Measurements from ENCODE around the gene SNTA1. TPM values are rescaled to one million over a fixed set of nuclear protein-coding genes. Genes with fewer than 3 reads are reported as not detected.
A peak's percentile ranks its signal among the peaks of the same experiment; 100 is the strongest.

Gene SNTA1
- total and polyA plus RNA-seq, 2 of the 13 experiments (the other 11 are each of a cell fraction or from before 2014, with no cell fraction given), result 16.4 to 18.3 TPM

GRCh38 chr20:33443006-33443511, 504 bp downstream of the SNTA1 start (continued):
- TF ChIP-seq SNAPC2 (CRISPR knock-in tag; IDR thresholded peaks at IDR 0.05), result peak; percentile 64; the same call in 1 of the 2 replicates
- no peak for TF ChIP-seq FOXO4 (CRISPR knock-in tag; conservative IDR thresholded peaks at IDR 0.05)
- TF ChIP-seq ZNF816 (CRISPR knock-in tag; IDR thresholded peaks at IDR 0.05; ENCODE audit: borderline replicate concordance), result no peak
- 0 out of 2 replicates have a peak, but pooled peaks have one; percentile 13 for TF ChIP-seq AKAP8 (CRISPR knock-in tag; IDR thresholded peaks at IDR 0.05)
- no peak for TF ChIP-seq PRPF4 (IDR thresholded peaks at IDR 0.05; ENCODE audit: low read depth, low read length, poor library complexity, severe bottlenecking)
- TF ChIP-seq ZNF136 (CRISPR knock-in tag; IDR thresholded peaks at IDR 0.05; ENCODE audit: low read depth), result no peak
- TF ChIP-seq GABPA (IDR thresholded peaks at IDR 0.05; ENCODE audit: low read depth, low read length), result no peak
- no peak for TF ChIP-seq GABPA (CRISPR knock-in tag; IDR thresholded peaks at IDR 0.05; ENCODE audit: low read depth)

- in situ Hi-C loops (cut with HindIII; ENCODE audit: extremely low pct_ligation_motif_present, low pct_unique_long_range_greater_than_20kb) (no loop called here), intact Hi-C loops (cut with micrococcal nuclease; ENCODE audit: unreplicated experiment) (loop anchor here (1.0 to 10.0 kb wide), 3 partner anchors 42 to 292 kb away; partner anchors contain the start of genes CDK5RAP1 and ZNF341)
- Histone ChIP-seq H3K9ac (ENCODE audit: insufficient read depth, low read depth, low read length) (peak overlapping the region; percentile 66), H2AFZ (ENCODE audit: low read length) (no peak overlapping the region), H3K27ac (ENCODE audit: extremely low read length, insufficient read depth, low read length) (no peak overlapping the region), H3K36me3 (replicated peaks in 1 of 2; ENCODE audit: control insufficient read depth in 1 of 2, insufficient read depth in 2 of 2, low read length in 2 of 2) (no peaks in the 10 kb centered on the region; a peak in 1 of 5 replicates), H3K4me1 (ENCODE audit: insufficient read depth, low read length) (peaks cover 54% of the 10 kb centered on the region), H3K9me3 (ENCODE audit: low read length) (no peaks in the 10 kb centered on the region), H4K20me1 (ENCODE audit: insufficient read depth, low read length) (no peaks in the 10 kb centered on the region), H3K27me3 (ENCODE audit: control insufficient read depth in 1 of 2, insufficient read depth in 2 of 2, low read length in 2 of 2) (peaks cover 0 to 10% of the 10 kb centered on the region in 2 experiments; a peak in 2 of 5 replicates), H3K4me3 (replicated peaks in 1 of 3; ENCODE audit: insufficient read depth in 1 of 3, low read depth in 2 of 3, low read length in 3 of 3) (peak overlapping the region; percentile 64 to 95 (median 72)), H3K4me2 (ENCODE audit: low read depth, low read length) (peak overlapping the region; percentile 97), H3K79me2 (ENCODE audit: insufficient read depth, low read length) (no peaks in the 10 kb centered on the region)
- ChIA-PET POLR2A (interaction anchor here (1.2 to 4.4 kb wide), 10 partner anchors 11 to 230 kb away, joined by 3 to 36 read pairs (median 9); partner anchors contain the start of genes CBFA2T2 and CDK5RAP1), CTCF (ENCODE audit: low intra/inter-chr PET ratio, low total read pairs) (no interaction called here)
- DNase-seq (ENCODE audit: low spot score) (no peak), FAIRE-seq (peak; percentile 15), ATAC-seq (peak; percentile 8)
- BruUV-seq (replicated peaks), result TSS peak; percentile 53
- WGBS (ENCODE audit: low lambda C conversion rate), result 39% methylated on average over 9 of the region's 9 CpGs
- TF ChIP-seq TGIF2 (CRISPR knock-in tag; IDR thresholded peaks at IDR 0.05) (0 out of 2 replicates have a peak, but pooled peaks have one; percentile 27), FOXO4 (CRISPR knock-in tag; conservative IDR thresholded peaks at IDR 0.05) (0 out of 2 replicates have a peak, but pooled peaks have one; percentile 64), ZNF597 (CRISPR knock-in tag; IDR thresholded peaks at IDR 0.05) (no peak), ZBTB10 (CRISPR knock-in tag; IDR thresholded peaks at IDR 0.05; ENCODE audit: borderline replicate concordance) (peak; percentile 7; the same call in 1 of the 2 replicates), MXD3 (CRISPR knock-in tag; IDR thresholded peaks at IDR 0.05) (no peak), REXO4 (CRISPR knock-in tag; IDR thresholded peaks at IDR 0.05; ENCODE audit: borderline replicate concordance) (no peak)
These were observed 1.2 kb downstream of the SNTA1 start for GRCh38 chr20:33442136-33443005.
